HCT116 (cell line): Measurements from ENCODE around the gene DPM2. TPM values are rescaled to one million over a fixed set of nuclear protein-coding genes. Genes with fewer than 3 reads are reported as not detected.

ENCODE experiments used
- ATAC-seq: fragments of 200-7000 bp; cut with Tn5 transposase; 2 replicates; pipeline ENCODE4 v1.9.1; 2020; ENCODE audit warnings: mild to moderate bottlenecking, moderate library complexity
- BruUV-seq: library from RNA; stranded (reverse); fragments of 400-500 nt; replicated peaks from 2 replicates; lab custom pipeline; 2021; lab: Mats Ljungman, UMichigan
- CTCF ChIA-PET: fragments of 300-600 bp; sonication (Branson Sonifier 250); formaldehyde crosslinking; loops from one replicate; lab custom pipeline; 2021; ENCODE audit warnings: antibody characterized with exemption; lab: Charles Lee
- POLR2A ChIA-PET: fragments of 300-600, 350-600 bp; sonication (Branson Sonifier 250); formaldehyde crosslinking; loops from one replicate; lab custom pipeline; 2021; ENCODE audit warnings: antibody characterized with exemption; lab: Charles Lee
- RAD21 ChIA-PET, 2 experiments: fragments of 300-600 bp; sonication (Branson Sonifier 250); formaldehyde crosslinking; loops; one replicate each; lab custom pipeline; 2023; ENCODE audit warnings: low total read pairs in 2 of 2; ENCODE audit not compliant: uncharacterized antibody in 2 of 2, unreplicated experiment in 2 of 2, low non-redundant PET in 1 of 2; lab: Charles Lee
- DNase-seq: peaks from one replicate; pipeline ENCODE4 v3.0.0-alpha.2; 2010; ENCODE audit warnings: low read depth, low spot score
- H2AFZ ChIP-seq: fragments of 200-600 bp; shearing (Covaris generic), sonication (generic); 2 replicates; pipeline ENCODE4 v1.6.1; 2017; ENCODE audit warnings: low read depth, mixed run types, mixed read lengths, antibody characterized with exemption, low read length; ENCODE audit not compliant: poor library complexity, severe bottlenecking
- H3K27ac ChIP-seq: 2 replicates; pipeline ENCODE4 v1.5.1; 2012; ENCODE audit warnings: low read depth, low read length
- H3K27me3 ChIP-seq: fragments of 200-600 bp; sonication (generic); 2 replicates; pipeline ENCODE4 v1.6.1; 2016; ENCODE audit warnings: mixed run types, low read length, mixed read lengths; ENCODE audit not compliant: insufficient read depth
- H3K36me3 ChIP-seq, 2 experiments: fragments of 200-500 bp in 1 of 2; fragments of 200-600 bp in 1 of 2; sonication (Bioruptor generic) in 1 of 2; sonication (generic) in 1 of 2; 2 replicates each; pipeline versions ENCODE4 v1.5.1 to v1.6.1; 2014 to 2016; ENCODE audit warnings: low read length in 2 of 2, inconsistent platforms in 1 of 2, mixed read lengths in 1 of 2, mixed run types in 1 of 2; ENCODE audit not compliant: insufficient read depth in 2 of 2, control insufficient read depth in 1 of 2
- H3K4me1 ChIP-seq, 2 experiments: fragments of 200-600 bp in 1 of 2; sonication (generic) in 1 of 2; 2 replicates each; pipeline versions ENCODE4 v1.5.1 to v1.6.1; 2012 to 2017; ENCODE audit warnings: low read length in 2 of 2, inconsistent platforms in 1 of 2, mild to moderate bottlenecking in 1 of 2, mixed read lengths in 1 of 2, mixed run types in 1 of 2, moderate library complexity in 1 of 2; ENCODE audit not compliant: insufficient read depth in 2 of 2, control insufficient read depth in 1 of 2
- H3K4me2 ChIP-seq: fragments of 200-600 bp; sonication (generic); 2 replicates; pipeline ENCODE4 v1.6.1; 2017; ENCODE audit warnings: mixed run types, low read length, mixed read lengths
- H3K4me3 ChIP-seq, 2 experiments: fragments of 200-600 bp in 1 of 2; sonication (generic) in 1 of 2; replicated peaks in 1 of 2; 2 replicates each; pipeline ENCODE4 v1.5.1; 2011 to 2016; ENCODE audit warnings: low read length in 2 of 2, control low read depth in 1 of 2, low read depth in 1 of 2, mild to moderate bottlenecking in 1 of 2, mixed read lengths in 1 of 2, mixed run types in 1 of 2
- H3K79me2 ChIP-seq: fragments of 200-600 bp; sonication (generic); 2 replicates; pipeline ENCODE4 v1.6.1; 2017; ENCODE audit warnings: mild to moderate bottlenecking, mixed run types, low read length, moderate library complexity, mixed read lengths; ENCODE audit not compliant: insufficient read depth
- H3K9ac ChIP-seq: fragments of 200-600 bp; sonication (generic); 2 replicates; pipeline ENCODE4 v1.6.1; 2016; ENCODE audit warnings: low read length, mixed read lengths
- H3K9me2 ChIP-seq: fragments of 200-600 bp; sonication (generic), shearing (Covaris generic); 2 replicates; pipeline ENCODE4 v1.6.1; 2017; ENCODE audit warnings: mixed run types, mild to moderate bottlenecking, moderate library complexity; ENCODE audit not compliant: insufficient read depth
- H3K9me3 ChIP-seq, 2 experiments: fragments of 200-500 bp in 1 of 2; fragments of 200-600 bp in 1 of 2; sonication (Bioruptor generic) in 1 of 2; sonication (generic) in 1 of 2; 2 replicates each; pipeline ENCODE4 v1.6.1; 2014 to 2017; ENCODE audit warnings: low read length in 2 of 2, mixed read lengths in 2 of 2, inconsistent platforms in 1 of 2, low read depth in 1 of 2, mild to moderate bottlenecking in 1 of 2, mixed run types in 1 of 2, moderate library complexity in 1 of 2; ENCODE audit not compliant: control insufficient read depth in 1 of 2, insufficient read depth in 1 of 2
- H4K20me1 ChIP-seq: fragments of 200-600 bp; sonication (generic), shearing (Covaris generic); 2 replicates; pipeline ENCODE4 v1.6.1; 2017; ENCODE audit warnings: mixed run types, mild to moderate bottlenecking, moderate library complexity; ENCODE audit not compliant: insufficient read depth
- CBX3 ChIP-seq: IDR thresholded peaks from 2 replicates; pipeline ENCODE4 v1.6.1; 2012; ENCODE audit warnings: low read depth
- CEBPB ChIP-seq: IDR thresholded peaks from 2 replicates; pipeline ENCODE4 v1.6.1; 2012; ENCODE audit warnings: low read depth
- EZH2phosphoT487 ChIP-seq: fragments of 200-600 bp; IDR thresholded peaks from 2 replicates; pipeline ENCODE4 v1.6.1; 2018; ENCODE audit warnings: antibody characterized with exemption, borderline replicate concordance
- FOSL1 ChIP-seq: IDR thresholded peaks from 2 replicates; pipeline ENCODE4 v1.6.1; 2012; ENCODE audit warnings: low read depth
- JUND ChIP-seq: IDR thresholded peaks from 2 replicates; pipeline ENCODE4 v1.6.1; 2012
- MAX ChIP-seq: IDR thresholded peaks from 2 replicates; pipeline ENCODE4 v1.6.1; 2012
- POLR2AphosphoS5 ChIP-seq: IDR thresholded peaks from 2 replicates; pipeline ENCODE4 v1.6.1; 2011; ENCODE audit warnings: mild to moderate bottlenecking, low read depth, low read length, moderate library complexity
- SP1 ChIP-seq: IDR thresholded peaks from 2 replicates; pipeline ENCODE4 v1.6.1; 2012; ENCODE audit warnings: low read depth
- YY1 ChIP-seq: IDR thresholded peaks from 2 replicates; pipeline ENCODE4 v1.6.1; 2011; ENCODE audit warnings: low read length, low read depth, moderate library complexity, mild to moderate bottlenecking; ENCODE audit not compliant: insufficient replicate concordance; ENCODE audit errors: extremely low read depth
- ZBTB33 ChIP-seq: IDR thresholded peaks from 2 replicates; pipeline ENCODE4 v1.6.1; 2011; ENCODE audit warnings: mild to moderate bottlenecking, low read length, moderate library complexity; ENCODE audit not compliant: insufficient replicate concordance; ENCODE audit errors: extremely low read depth
- ZFX ChIP-seq: fragments of 450-650 bp; IDR thresholded peaks from 2 replicates; pipeline ENCODE4 v1.6.1; 2017
- intact Hi-C: fragments of 100-400 bp; cut with micrococcal nuclease; formaldehyde crosslinking; loops from 2 replicates; pipeline ENCODE4 v1.10.0; 2022
- total RNA-seq: library from RNA; stranded (reverse); gene quantifications from one replicate; pipeline ENCODE4 v1.2.1, GENCODE V29; 2021; ENCODE audit not compliant: unreplicated experiment
- TF ChIP-seq, protein P1 (sequence below): IDR thresholded peaks from 2 replicates; pipeline ENCODE4 v1.6.1; 2012; ENCODE audit warnings: low read depth

DPM2 gene
- total RNA-seq, 1 experiment from 2014 or later = 54.6 TPM

GRCh38 chr9:127975376-127976315, 38.0 kb upstream of the DPM2 start:
- no peaks in the 10 kb centered on the region for H3K9me2 ChIP-seq
- H3K27me3 ChIP-seq = no peaks in the 10 kb centered on the region
- ChIA-PET RAD21 (no interaction called here), CTCF (no interaction called here), POLR2A (no interaction called here)
- no TSS peak for BruUV-seq
- H3K4me2 ChIP-seq = no peak overlapping the region
- H3K9me3 ChIP-seq = no peaks in the 10 kb centered on the region
- H3K4me1 ChIP-seq = peaks cover 42 to 56% of the 10 kb centered on the region in 2 experiments
- TF ChIP-seq ZFX = no peak
- TF ChIP-seq MAX = no peak
- no peak for TF ChIP-seq CBX3
- no peak for TF ChIP-seq CEBPB
- H3K79me2 ChIP-seq = peaks cover 96% of the 10 kb centered on the region
- intact Hi-C loops = no loop called here
- H3K36me3 ChIP-seq = no peaks in the 10 kb centered on the region
- DNase-seq (no peak), ATAC-seq (no peak)
- H3K9ac ChIP-seq = no peak overlapping the region
- H4K20me1 ChIP-seq = no peaks in the 10 kb centered on the region
- no peak overlapping the region; the same call in 1 of the 2 replicates for H3K27ac ChIP-seq
- H2AFZ ChIP-seq = no peak overlapping the region
- no peak overlapping the region for H3K4me3 ChIP-seq

DNA sequence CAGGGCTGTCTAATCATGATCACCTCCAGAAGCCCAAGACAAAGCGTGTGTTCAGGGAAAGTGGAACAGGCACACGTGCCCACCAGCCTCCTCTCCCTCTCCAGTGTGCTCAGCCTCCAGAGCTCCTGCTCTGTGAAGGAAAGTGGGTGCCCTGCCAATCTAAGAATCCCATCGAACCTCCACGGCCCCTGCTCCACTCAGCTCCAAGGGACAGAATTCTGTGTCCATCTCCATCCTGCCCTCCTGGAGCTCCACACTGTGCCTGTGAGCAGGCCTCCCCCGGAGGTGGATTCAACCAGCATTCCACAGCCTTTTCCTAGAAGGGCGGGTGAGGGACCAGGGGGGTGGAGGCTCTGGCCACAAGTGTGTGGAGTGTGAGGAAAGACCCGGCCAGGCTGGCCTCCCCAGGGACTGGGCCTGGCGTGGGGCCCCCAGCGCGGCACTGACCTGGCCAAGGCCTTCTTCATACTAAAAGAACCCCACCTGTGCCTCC, 37.2 kb upstream of the DPM2 start:
- H3K4me1 ChIP-seq = peaks cover 48 to 64% of the 10 kb centered on the region in 2 experiments
- ChIA-PET POLR2A (no interaction called here), RAD21 (no interaction called here), CTCF (no interaction called here)
- ATAC-seq (no peak), DNase-seq (no peak)
- intact Hi-C loops = no loop called here
- peaks cover 97% of the 10 kb centered on the region for H3K79me2 ChIP-seq
- H3K9me3 ChIP-seq = no peaks in the 10 kb centered on the region
- H4K20me1 ChIP-seq = no peaks in the 10 kb centered on the region
- H3K4me2 ChIP-seq = no peak overlapping the region
- no peaks in the 10 kb centered on the region for H3K9me2 ChIP-seq
- no peaks in the 10 kb centered on the region for H3K27me3 ChIP-seq
- no peak overlapping the region for H3K4me3 ChIP-seq
- H3K36me3 ChIP-seq = no peaks in the 10 kb centered on the region
- BruUV-seq = no TSS peak
- H2AFZ ChIP-seq = no peak overlapping the region
- no peak overlapping the region for H3K27ac ChIP-seq
- no peak overlapping the region for H3K9ac ChIP-seq
- no peak for TF ChIP-seq MAX
- no peak for TF ChIP-seq ZFX
- no peak for TF ChIP-seq ZBTB33
- no peak for TF ChIP-seq FOSL1
- no peak for TF ChIP-seq POLR2AphosphoS5
- no peak for TF ChIP-seq YY1
- no peak for TF ChIP-seq EZH2phosphoT487
- TF ChIP-seq, protein P1, sequence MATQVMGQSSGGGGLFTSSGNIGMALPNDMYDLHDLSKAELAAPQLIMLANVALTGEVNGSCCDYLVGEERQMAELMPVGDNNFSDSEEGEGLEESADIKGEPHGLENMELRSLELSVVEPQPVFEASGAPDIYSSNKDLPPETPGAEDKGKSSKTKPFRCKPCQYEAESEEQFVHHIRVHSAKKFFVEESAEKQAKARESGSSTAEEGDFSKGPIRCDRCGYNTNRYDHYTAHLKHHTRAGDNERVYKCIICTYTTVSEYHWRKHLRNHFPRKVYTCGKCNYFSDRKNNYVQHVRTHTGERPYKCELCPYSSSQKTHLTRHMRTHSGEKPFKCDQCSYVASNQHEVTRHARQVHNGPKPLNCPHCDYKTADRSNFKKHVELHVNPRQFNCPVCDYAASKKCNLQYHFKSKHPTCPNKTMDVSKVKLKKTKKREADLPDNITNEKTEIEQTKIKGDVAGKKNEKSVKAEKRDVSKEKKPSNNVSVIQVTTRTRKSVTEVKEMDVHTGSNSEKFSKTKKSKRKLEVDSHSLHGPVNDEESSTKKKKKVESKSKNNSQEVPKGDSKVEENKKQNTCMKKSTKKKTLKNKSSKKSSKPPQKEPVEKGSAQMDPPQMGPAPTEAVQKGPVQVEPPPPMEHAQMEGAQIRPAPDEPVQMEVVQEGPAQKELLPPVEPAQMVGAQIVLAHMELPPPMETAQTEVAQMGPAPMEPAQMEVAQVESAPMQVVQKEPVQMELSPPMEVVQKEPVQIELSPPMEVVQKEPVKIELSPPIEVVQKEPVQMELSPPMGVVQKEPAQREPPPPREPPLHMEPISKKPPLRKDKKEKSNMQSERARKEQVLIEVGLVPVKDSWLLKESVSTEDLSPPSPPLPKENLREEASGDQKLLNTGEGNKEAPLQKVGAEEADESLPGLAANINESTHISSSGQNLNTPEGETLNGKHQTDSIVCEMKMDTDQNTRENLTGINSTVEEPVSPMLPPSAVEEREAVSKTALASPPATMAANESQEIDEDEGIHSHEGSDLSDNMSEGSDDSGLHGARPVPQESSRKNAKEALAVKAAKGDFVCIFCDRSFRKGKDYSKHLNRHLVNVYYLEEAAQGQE = no peak
- TF ChIP-seq JUND = no peak
- no peak for TF ChIP-seq SP1
